HCT116 (cell line): ENCODE measurements around the gene ZFR2. TPM values are rescaled to one million over a fixed set of nuclear protein-coding genes. Genes with fewer than 3 reads are reported as not detected.

Source experiments
- ATAC-seq: fragments of 200-7000 bp; cut with Tn5 transposase; 2 replicates; pipeline ENCODE4 v1.9.1; 2020; ENCODE audit warnings: mild to moderate bottlenecking, moderate library complexity
- BruUV-seq: library from RNA; stranded (reverse); fragments of 400-500 nt; replicated peaks from 2 replicates; lab custom pipeline; 2021; lab: Mats Ljungman, UMichigan
- CTCF ChIA-PET: fragments of 300-600 bp; sonication (Branson Sonifier 250); formaldehyde crosslinking; loops from one replicate; lab custom pipeline; 2021; ENCODE audit warnings: antibody characterized with exemption; lab: Charles Lee
- POLR2A ChIA-PET: fragments of 300-600, 350-600 bp; sonication (Branson Sonifier 250); formaldehyde crosslinking; loops from one replicate; lab custom pipeline; 2021; ENCODE audit warnings: antibody characterized with exemption; lab: Charles Lee
- RAD21 ChIA-PET, 2 experiments: fragments of 300-600 bp; sonication (Branson Sonifier 250); formaldehyde crosslinking; loops; one replicate each; lab custom pipeline; 2023; ENCODE audit warnings: low total read pairs in 2 of 2; ENCODE audit not compliant: uncharacterized antibody in 2 of 2, unreplicated experiment in 2 of 2, low non-redundant PET in 1 of 2; lab: Charles Lee
- DNase-seq: peaks from one replicate; pipeline ENCODE4 v3.0.0-alpha.2; 2010; ENCODE audit warnings: low read depth, low spot score
- H2AFZ ChIP-seq: fragments of 200-600 bp; shearing (Covaris generic), sonication (generic); 2 replicates; pipeline ENCODE4 v1.6.1; 2017; ENCODE audit warnings: low read depth, mixed run types, mixed read lengths, antibody characterized with exemption, low read length; ENCODE audit not compliant: poor library complexity, severe bottlenecking
- H3K27ac ChIP-seq: 2 replicates; pipeline ENCODE4 v1.5.1; 2012; ENCODE audit warnings: low read depth, low read length
- H3K27me3 ChIP-seq: fragments of 200-600 bp; sonication (generic); 2 replicates; pipeline ENCODE4 v1.6.1; 2016; ENCODE audit warnings: mixed run types, low read length, mixed read lengths; ENCODE audit not compliant: insufficient read depth
- H3K36me3 ChIP-seq, 2 experiments: fragments of 200-500 bp in 1 of 2; fragments of 200-600 bp in 1 of 2; sonication (Bioruptor generic) in 1 of 2; sonication (generic) in 1 of 2; 2 replicates each; pipeline versions ENCODE4 v1.5.1 to v1.6.1; 2014 to 2016; ENCODE audit warnings: low read length in 2 of 2, inconsistent platforms in 1 of 2, mixed read lengths in 1 of 2, mixed run types in 1 of 2; ENCODE audit not compliant: insufficient read depth in 2 of 2, control insufficient read depth in 1 of 2
- H3K4me1 ChIP-seq, 2 experiments: fragments of 200-600 bp in 1 of 2; sonication (generic) in 1 of 2; 2 replicates each; pipeline versions ENCODE4 v1.5.1 to v1.6.1; 2012 to 2017; ENCODE audit warnings: low read length in 2 of 2, inconsistent platforms in 1 of 2, mild to moderate bottlenecking in 1 of 2, mixed read lengths in 1 of 2, mixed run types in 1 of 2, moderate library complexity in 1 of 2; ENCODE audit not compliant: insufficient read depth in 2 of 2, control insufficient read depth in 1 of 2
- H3K4me2 ChIP-seq: fragments of 200-600 bp; sonication (generic); 2 replicates; pipeline ENCODE4 v1.6.1; 2017; ENCODE audit warnings: mixed run types, low read length, mixed read lengths
- H3K4me3 ChIP-seq, 2 experiments: fragments of 200-600 bp in 1 of 2; sonication (generic) in 1 of 2; replicated peaks in 1 of 2; 2 replicates each; pipeline ENCODE4 v1.5.1; 2011 to 2016; ENCODE audit warnings: low read length in 2 of 2, control low read depth in 1 of 2, low read depth in 1 of 2, mild to moderate bottlenecking in 1 of 2, mixed read lengths in 1 of 2, mixed run types in 1 of 2
- H3K79me2 ChIP-seq: fragments of 200-600 bp; sonication (generic); 2 replicates; pipeline ENCODE4 v1.6.1; 2017; ENCODE audit warnings: mild to moderate bottlenecking, mixed run types, low read length, moderate library complexity, mixed read lengths; ENCODE audit not compliant: insufficient read depth
- H3K9ac ChIP-seq: fragments of 200-600 bp; sonication (generic); 2 replicates; pipeline ENCODE4 v1.6.1; 2016; ENCODE audit warnings: low read length, mixed read lengths
- H3K9me2 ChIP-seq: fragments of 200-600 bp; sonication (generic), shearing (Covaris generic); 2 replicates; pipeline ENCODE4 v1.6.1; 2017; ENCODE audit warnings: mixed run types, mild to moderate bottlenecking, moderate library complexity; ENCODE audit not compliant: insufficient read depth
- H3K9me3 ChIP-seq, 2 experiments: fragments of 200-500 bp in 1 of 2; fragments of 200-600 bp in 1 of 2; sonication (Bioruptor generic) in 1 of 2; sonication (generic) in 1 of 2; 2 replicates each; pipeline ENCODE4 v1.6.1; 2014 to 2017; ENCODE audit warnings: low read length in 2 of 2, mixed read lengths in 2 of 2, inconsistent platforms in 1 of 2, low read depth in 1 of 2, mild to moderate bottlenecking in 1 of 2, mixed run types in 1 of 2, moderate library complexity in 1 of 2; ENCODE audit not compliant: control insufficient read depth in 1 of 2, insufficient read depth in 1 of 2
- H4K20me1 ChIP-seq: fragments of 200-600 bp; sonication (generic), shearing (Covaris generic); 2 replicates; pipeline ENCODE4 v1.6.1; 2017; ENCODE audit warnings: mixed run types, mild to moderate bottlenecking, moderate library complexity; ENCODE audit not compliant: insufficient read depth
- CBX3 ChIP-seq: IDR thresholded peaks from 2 replicates; pipeline ENCODE4 v1.6.1; 2012; ENCODE audit warnings: low read depth
- EGR1 ChIP-seq: IDR thresholded peaks from 2 replicates; pipeline ENCODE4 v1.6.1; 2012; ENCODE audit warnings: low read depth
- EZH2 ChIP-seq: fragments of 200-600 bp; sonication (generic); IDR thresholded peaks from 2 replicates; pipeline ENCODE4 v1.6.1; 2017; ENCODE audit warnings: antibody characterized with exemption, mixed run types
- POLR2A ChIP-seq: IDR thresholded peaks from 2 replicates; pipeline ENCODE4 v1.7.0; 2011; ENCODE audit warnings: borderline replicate concordance; ENCODE audit not compliant: insufficient read depth, insufficient read length; ENCODE audit errors: extremely low read depth
- RAD21 ChIP-seq: IDR thresholded peaks from 2 replicates; pipeline ENCODE4 v1.6.1; 2012; ENCODE audit warnings: low read depth, mild to moderate bottlenecking
- SIN3A ChIP-seq: IDR thresholded peaks from 2 replicates; pipeline ENCODE4 v1.6.1; 2012; ENCODE audit warnings: low read depth
- SP1 ChIP-seq: IDR thresholded peaks from 2 replicates; pipeline ENCODE4 v1.6.1; 2012; ENCODE audit warnings: low read depth
- ZNF274 ChIP-seq: fragments of 200-500 bp; sonication (Bioruptor generic); IDR thresholded peaks from 2 replicates; pipeline ENCODE4 v1.6.1; 2014; ENCODE audit warnings: mild to moderate bottlenecking, low read depth, low read length, inconsistent platforms
- intact Hi-C: fragments of 100-400 bp; cut with micrococcal nuclease; formaldehyde crosslinking; loops from 2 replicates; pipeline ENCODE4 v1.10.0; 2022
- total RNA-seq: library from RNA; stranded (reverse); gene quantifications from one replicate; pipeline ENCODE4 v1.2.1, GENCODE V29; 2021; ENCODE audit not compliant: unreplicated experiment
- TF ChIP-seq, protein P1 (sequence below): IDR thresholded peaks from 2 replicates; pipeline ENCODE4 v1.6.1; 2012

ZFR2 gene
- total RNA-seq, 1 experiment from 2014 or later: 0.34 TPM

DNA sequence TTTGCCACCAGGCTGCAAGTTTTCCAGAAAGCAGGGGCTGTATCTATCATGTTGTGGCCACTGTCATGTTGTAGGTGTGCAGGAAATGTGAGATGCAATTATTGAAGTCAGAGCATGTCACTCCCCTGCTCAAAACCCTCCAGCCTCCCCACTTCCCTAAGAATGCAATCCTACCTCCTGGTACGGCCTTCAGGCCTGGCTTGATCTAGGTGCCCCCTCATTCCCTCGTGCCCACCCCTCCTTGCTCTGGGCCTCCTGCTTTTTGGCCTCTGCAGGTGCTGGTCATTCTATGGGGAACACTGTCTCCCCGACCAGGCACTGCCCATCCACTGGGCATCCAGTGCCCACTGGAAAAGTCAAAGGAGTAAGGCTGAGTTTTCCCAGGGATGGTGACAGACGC lies 54.2 kb downstream of the ZFR2 start:
- Histone ChIP-seq H3K27me3 (no peaks in the 10 kb centered on the region), H3K9ac (no peak overlapping the region), H3K27ac (no peak overlapping the region), H3K4me2 (no peak overlapping the region), H2AFZ (no peak overlapping the region), H3K4me3 (no peak overlapping the region), H3K79me2 (no peaks in the 10 kb centered on the region), H3K36me3 (no peaks in the 10 kb centered on the region), H3K4me1 (no peaks in the 10 kb centered on the region), H4K20me1 (no peaks in the 10 kb centered on the region), H3K9me2 (no peaks in the 10 kb centered on the region), H3K9me3 (no peaks in the 10 kb centered on the region)
- DNase-seq: no peak
- ATAC-seq: no peak
- ChIA-PET CTCF (no interaction called here), RAD21 (no interaction called here), POLR2A (no interaction called here)
- TF ChIP-seq, protein P1, sequence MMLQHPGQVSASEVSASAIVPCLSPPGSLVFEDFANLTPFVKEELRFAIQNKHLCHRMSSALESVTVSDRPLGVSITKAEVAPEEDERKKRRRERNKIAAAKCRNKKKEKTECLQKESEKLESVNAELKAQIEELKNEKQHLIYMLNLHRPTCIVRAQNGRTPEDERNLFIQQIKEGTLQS: no peak
- TF ChIP-seq EGR1 (no peak), CBX3 (no peak), POLR2A (no peak), SP1 (no peak)
- intact Hi-C loops: no loop called here
- no TSS peak for BruUV-seq

DNA sequence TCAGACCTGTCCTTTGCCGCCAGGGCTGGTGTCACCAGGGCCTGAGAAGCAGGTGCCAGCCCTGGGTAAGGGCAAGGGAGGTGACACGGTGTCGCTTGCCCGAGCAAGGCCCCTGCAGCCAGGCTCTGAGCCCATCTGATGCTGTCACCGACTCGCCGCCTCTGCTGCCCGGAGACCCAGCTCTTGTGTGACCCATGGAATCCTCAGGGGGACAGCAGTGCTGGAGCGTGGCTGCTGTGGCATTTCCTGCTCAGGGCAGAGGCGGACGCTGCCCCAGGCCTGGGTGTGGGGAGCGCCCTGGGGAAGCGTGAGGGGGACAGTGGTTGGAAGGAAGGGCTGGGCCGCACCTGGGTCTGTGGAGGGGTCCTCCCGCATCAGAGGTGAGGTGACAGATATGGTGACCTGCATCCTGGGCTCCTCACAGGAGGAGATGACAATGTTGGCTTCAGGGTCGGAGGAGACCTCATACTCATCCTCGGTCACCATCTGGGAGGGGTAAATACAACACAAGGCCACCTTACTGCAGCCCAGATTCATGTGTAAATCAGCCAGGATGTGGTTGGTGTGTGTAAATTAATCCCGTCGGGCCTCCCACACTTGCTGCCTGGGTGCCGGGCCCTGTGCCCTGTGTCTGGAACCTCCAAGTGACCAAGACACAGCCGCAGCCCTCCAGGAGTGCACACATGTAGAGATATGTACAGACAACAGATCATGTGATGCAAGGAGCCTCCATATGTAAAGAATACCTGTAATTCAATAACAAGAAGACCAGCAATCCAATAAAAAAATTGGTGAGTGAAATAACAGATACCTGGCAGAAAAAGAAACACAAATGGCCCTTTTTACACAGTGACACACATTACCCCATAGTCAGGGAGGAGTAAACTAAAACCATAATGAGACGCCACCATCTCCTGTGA lies 55.1 kb downstream of the ZFR2 start:
- intact Hi-C loops: no loop called here
- H3K9me3 ChIP-seq: no peaks in the 10 kb centered on the region
- no peaks in the 10 kb centered on the region for H3K4me1 ChIP-seq
- ChIA-PET RAD21 (no interaction called here), CTCF (interaction anchor here (0.8 kb wide), 1 partner anchor 8 kb away, joined by 3 read pairs; no protein-coding TSS in a partner anchor), POLR2A (no interaction called here)
- H3K9me2 ChIP-seq: no peaks in the 10 kb centered on the region
- no peaks in the 10 kb centered on the region for H3K36me3 ChIP-seq
- DNase-seq: no peak
- no peaks in the 10 kb centered on the region for H3K79me2 ChIP-seq
- no peak overlapping the region for H3K4me2 ChIP-seq
- no peaks in the 10 kb centered on the region for H4K20me1 ChIP-seq
- H2AFZ ChIP-seq: no peak overlapping the region
- BruUV-seq: no TSS peak
- TF ChIP-seq CBX3 (no peak), EZH2 (no peak), RAD21 (no peak), SIN3A (no peak), ZNF274 (no peak), SP1 (no peak)
- TF ChIP-seq, protein P1: no peak
- no peak overlapping the region for H3K4me3 ChIP-seq
- ATAC-seq: no peak
- H3K9ac ChIP-seq: no peak overlapping the region
- no peak overlapping the region for H3K27ac ChIP-seq
- H3K27me3 ChIP-seq: no peaks in the 10 kb centered on the region
